Endothelial cell (in vitro differentiated cells): Measurements from ENCODE around the gene NPAS2. TPM values are rescaled to one million over a fixed set of nuclear protein-coding genes. Genes with fewer than 3 reads are reported as not detected.

Source experiments
- DNase-seq: peaks from one replicate; pipeline ENCODE4 v3.0.0; 2021; ENCODE audit warnings: low spot score
- H3K27ac Mint-ChIP-seq: one replicate; pipeline ENCODE4 v1.8.0; 2021; ENCODE audit warnings: mixed read lengths, inconsistent platforms; ENCODE audit not compliant: unreplicated experiment
- H3K27me3 Mint-ChIP-seq: one replicate; pipeline ENCODE4 v1.8.0; 2021; ENCODE audit warnings: mild to moderate bottlenecking, moderate library complexity, mixed read lengths, inconsistent platforms; ENCODE audit not compliant: unreplicated experiment
- H3K36me3 Mint-ChIP-seq: one replicate; pipeline ENCODE4 v1.8.0; 2021; ENCODE audit warnings: mild to moderate bottlenecking, low read depth, mixed read lengths, inconsistent platforms; ENCODE audit not compliant: unreplicated experiment
- H3K4me1 Mint-ChIP-seq: one replicate; pipeline ENCODE4 v1.8.0; 2021; ENCODE audit warnings: mild to moderate bottlenecking, mixed read lengths, inconsistent platforms; ENCODE audit not compliant: unreplicated experiment
- H3K4me3 Mint-ChIP-seq: one replicate; pipeline ENCODE4 v1.8.0; 2021; ENCODE audit warnings: mild to moderate bottlenecking, mixed read lengths, inconsistent platforms; ENCODE audit not compliant: unreplicated experiment
- H3K9me3 Mint-ChIP-seq: one replicate; pipeline ENCODE4 v1.8.0; 2021; ENCODE audit warnings: mixed read lengths, inconsistent platforms; ENCODE audit not compliant: unreplicated experiment
- CTCF ChIP-seq: fragments of 200-600 bp; sonication (generic); IDR thresholded peaks from one replicate; pipeline ENCODE4 v1.5.0; 2021; ENCODE audit warnings: antibody characterized with exemption; ENCODE audit not compliant: unreplicated experiment
- total RNA-seq: library from RNA; stranded (reverse); fragmentation: NEBNext Ultra II Directional; extraction: Animal tissue kit (Norgen Biotek cat#: 25700); gene quantifications from one replicate; pipeline ENCODE4 v1.2.1, GENCODE V29; 2021; ENCODE audit not compliant: unreplicated experiment

NPAS2 gene
- total RNA-seq, 1 donor from 2014 or later, result 70.1 TPM

- H3K4me1 Mint-ChIP-seq, result peaks cover 13% of the 10 kb centered on the region
- no peak for DNase-seq
- peaks cover 1% of the 10 kb centered on the region for H3K27me3 Mint-ChIP-seq
- no peak for TF ChIP-seq CTCF
- H3K4me3 Mint-ChIP-seq, result no peak overlapping the region
- no peak overlapping the region for H3K27ac Mint-ChIP-seq
- H3K36me3 Mint-ChIP-seq, result no peaks in the 10 kb centered on the region
- H3K9me3 Mint-ChIP-seq, result no peaks in the 10 kb centered on the region
These were observed 33.7 kb upstream of the NPAS2 start for GRCh38 chr2:100786297-100786658.

- Mint-ChIP-seq H3K4me1 (peaks cover 8% of the 10 kb centered on the region), H3K36me3 (no peaks in the 10 kb centered on the region), H3K27me3 (peaks cover 1% of the 10 kb centered on the region), H3K27ac (no peak overlapping the region), H3K4me3 (no peak overlapping the region), H3K9me3 (no peaks in the 10 kb centered on the region)
- no peak for TF ChIP-seq CTCF
- DNase-seq, result no peak
These were observed 33.0 kb upstream of the NPAS2 start for GRCh38 chr2:100786985-100787384.

- H3K36me3 Mint-ChIP-seq, result no peaks in the 10 kb centered on the region
- no peak for TF ChIP-seq CTCF
- no peak overlapping the region for H3K4me3 Mint-ChIP-seq
- peaks cover 5% of the 10 kb centered on the region for H3K27me3 Mint-ChIP-seq
- H3K9me3 Mint-ChIP-seq, result no peaks in the 10 kb centered on the region
- DNase-seq, result no peak
- H3K4me1 Mint-ChIP-seq, result no peaks in the 10 kb centered on the region
- no peak overlapping the region for H3K27ac Mint-ChIP-seq
These were observed 30.6 kb upstream of the NPAS2 start for GRCh38 chr2:100789361-100789760.

- no peak for TF ChIP-seq CTCF
- Mint-ChIP-seq H3K4me1 (no peaks in the 10 kb centered on the region), H3K4me3 (no peak overlapping the region), H3K36me3 (no peaks in the 10 kb centered on the region), H3K27ac (no peak overlapping the region), H3K27me3 (peaks cover 5% of the 10 kb centered on the region), H3K9me3 (no peaks in the 10 kb centered on the region)
- DNase-seq, result no peak
These were observed 28.5 kb upstream of the NPAS2 start for GRCh38 chr2:100791294-100791935.

- TF ChIP-seq CTCF, result no peak
- no peak overlapping the region for H3K27ac Mint-ChIP-seq
- H3K27me3 Mint-ChIP-seq, result peaks cover 5% of the 10 kb centered on the region
- no peak for DNase-seq
- H3K9me3 Mint-ChIP-seq, result no peaks in the 10 kb centered on the region
- no peaks in the 10 kb centered on the region for H3K36me3 Mint-ChIP-seq
- no peak overlapping the region for H3K4me3 Mint-ChIP-seq
- no peaks in the 10 kb centered on the region for H3K4me1 Mint-ChIP-seq
These were observed 28.0 kb upstream of the NPAS2 start for GRCh38 chr2:100791936-100792308.
